ENCODE measurements around the gene TFB2M. TPM values are rescaled to one million over a fixed set of nuclear protein-coding genes. Genes with fewer than 3 reads are reported as not detected.

The TFB2M gene
- polyA plus RNA-seq, 1 donor (not counting 4 experiments of a cell fraction or from before 2014, with no cell fraction given) = 28.6 TPM

GRCh38 chr1:246537887-246538286 lies 28.2 kb downstream of the TFB2M start:
- FAIRE-seq = no peak
- Histone ChIP-seq H3K9me3 (ENCODE audit: control insufficient read depth, low read depth, low read length) (no peaks in the 10 kb centered on the region), H3K79me2 (ENCODE audit: control insufficient read depth, insufficient read depth, low read length) (no peaks in the 10 kb centered on the region), H3K9me1 (ENCODE audit: control insufficient read depth, extremely low read depth, insufficient read depth, low read length) (no peaks in the 10 kb centered on the region), H3K27me3 (ENCODE audit: control insufficient read depth, extremely low read depth, insufficient read depth, low read length) (no peaks in the 10 kb centered on the region), H3K4me1 (ENCODE audit: control insufficient read depth, extremely low read depth, insufficient read depth, low read length) (no peaks in the 10 kb centered on the region), H2AFZ (ENCODE audit: control insufficient read depth, low read length) (no peak overlapping the region), H3K4me2 (ENCODE audit: control insufficient read depth, extremely low read depth, insufficient read depth, low read depth, low read length) (no peak overlapping the region), H3K27ac (ENCODE audit: control insufficient read depth, insufficient read depth, low read length) (no peak overlapping the region), H3K4me3 (ENCODE audit: control insufficient read depth in 2 of 3, extremely low read depth in 1 of 3, insufficient read depth in 2 of 3, low read depth in 1 of 3, low read length in 3 of 3) (no peak overlapping the region), H4K20me1 (ENCODE audit: control insufficient read depth, extremely low read depth, insufficient read depth, low read length) (no peaks in the 10 kb centered on the region), H3K36me3 (ENCODE audit: control insufficient read depth in 2 of 2, extremely low read depth in 1 of 2, insufficient read depth in 2 of 2, low read length in 2 of 2) (peaks cover 0 to 4% of the 10 kb centered on the region in 2 experiments), H3K9ac (ENCODE audit: control insufficient read depth, extremely low read depth, insufficient read depth, low read length) (no peak overlapping the region)
- TF ChIP-seq CTCF (optimal IDR thresholded peaks at IDR 0.05 in 1 of 3, IDR thresholded peaks at IDR 0.05 in 1 of 3, conservative IDR thresholded peaks at IDR 0.05 in 1 of 3; ENCODE audit: extremely low read depth in 1 of 3, insufficient read depth in 2 of 3, low read length in 3 of 3) (no peak), EZH2 (IDR thresholded peaks at IDR 0.05; ENCODE audit: low read length) (no peak)
- DNase-seq (ENCODE audit: low read depth, low spot score) = no peak
- dilution Hi-C loops (cut with MboI; ENCODE audit: extremely low pct_ligation_motif_present, low sequenced_read_pairs) = no loop called here

- no peak for TF ChIP-seq CTCF (optimal IDR thresholded peaks at IDR 0.05 in 1 of 3, IDR thresholded peaks at IDR 0.05 in 1 of 3, conservative IDR thresholded peaks at IDR 0.05 in 1 of 3; ENCODE audit: extremely low read depth in 1 of 3, insufficient read depth in 2 of 3, low read length in 3 of 3)
- no peak for TF ChIP-seq EZH2 (IDR thresholded peaks at IDR 0.05; ENCODE audit: low read length)
- Histone ChIP-seq H3K27me3 (ENCODE audit: control insufficient read depth, extremely low read depth, insufficient read depth, low read length) (no peaks in the 10 kb centered on the region), H3K9me3 (ENCODE audit: control insufficient read depth, low read depth, low read length) (no peaks in the 10 kb centered on the region), H3K27ac (ENCODE audit: control insufficient read depth, insufficient read depth, low read length) (no peak overlapping the region), H3K36me3 (ENCODE audit: control insufficient read depth in 2 of 2, extremely low read depth in 1 of 2, insufficient read depth in 2 of 2, low read length in 2 of 2) (peaks cover 0 to 4% of the 10 kb centered on the region in 2 experiments), H3K9me1 (ENCODE audit: control insufficient read depth, extremely low read depth, insufficient read depth, low read length) (no peaks in the 10 kb centered on the region), H3K79me2 (ENCODE audit: control insufficient read depth, insufficient read depth, low read length) (no peaks in the 10 kb centered on the region), H3K4me1 (ENCODE audit: control insufficient read depth, extremely low read depth, insufficient read depth, low read length) (no peaks in the 10 kb centered on the region), H3K4me2 (ENCODE audit: control insufficient read depth, extremely low read depth, insufficient read depth, low read depth, low read length) (no peak overlapping the region), H4K20me1 (ENCODE audit: control insufficient read depth, extremely low read depth, insufficient read depth, low read length) (no peaks in the 10 kb centered on the region), H2AFZ (ENCODE audit: control insufficient read depth, low read length) (no peak overlapping the region), H3K4me3 (ENCODE audit: control insufficient read depth in 2 of 3, extremely low read depth in 1 of 3, insufficient read depth in 2 of 3, low read depth in 1 of 3, low read length in 3 of 3) (no peak overlapping the region), H3K9ac (ENCODE audit: control insufficient read depth, extremely low read depth, insufficient read depth, low read length) (no peak overlapping the region)
- DNase-seq (ENCODE audit: low read depth, low spot score) (no peak), FAIRE-seq (no peak)
- dilution Hi-C loops (cut with MboI; ENCODE audit: extremely low pct_ligation_motif_present, low sequenced_read_pairs) = no loop called here
Observed at GRCh38 chr1:246537441-246537840, 28.6 kb downstream of the TFB2M start.
